Measurements from ENCODE around the gene MINDY4B. TPM values are rescaled to one million over a fixed set of nuclear protein-coding genes. Genes with fewer than 3 reads are reported as not detected.

The MINDY4B gene
- total RNA-seq (2016; rRNA removed; fragmentation: Illumina TruSeq; extraction: Trizol) = not detected in 2 replicates
- total RNA-seq (2016; cell fraction: cytosol; rRNA removed; fragmentation: Illumina TruSeq; extraction: Trizol; ENCODE audit: low read depth) = not detected in 2 replicates
- not detected in 2 replicates for total RNA-seq (2016; cell fraction: insoluble cytoplasmic fraction; rRNA removed; fragmentation: Illumina TruSeq; extraction: Trizol)
- total RNA-seq (2016; cell fraction: membrane; rRNA removed; fragmentation: Illumina TruSeq; extraction: Trizol) = not detected in 2 replicates
- total RNA-seq (2016; cell fraction: nucleus; rRNA removed; fragmentation: Illumina TruSeq; extraction: Trizol) = not detected in 2 replicates
- not detected in 2 replicates for polyA plus RNA-seq (2011; rRNA removed)
- polyA plus RNA-seq (2011; cell fraction: cytosol; rRNA removed) = not detected in 2 replicates
- not detected in 2 replicates for polyA plus RNA-seq (2011; cell fraction: nucleus; rRNA removed)
- polyA plus RNA-seq (2012) = not detected in 2 replicates
- polyA plus RNA-seq (2016; cell fraction: cytosol; fragmentation: Illumina TruSeq; extraction: Trizol; ENCODE audit: low read depth) = not detected in 2 replicates
- not detected in 2 replicates for polyA plus RNA-seq (2016; cell fraction: insoluble cytoplasmic fraction; fragmentation: Illumina TruSeq; extraction: Trizol; ENCODE audit: low read depth)
- polyA plus RNA-seq (2016; cell fraction: membrane; fragmentation: Illumina TruSeq; extraction: Trizol; ENCODE audit: low read depth) = not detected in 2 replicates
- polyA plus RNA-seq (2016; cell fraction: nucleus; fragmentation: Illumina TruSeq; extraction: Trizol; ENCODE audit: insufficient read depth, low read depth) = not detected in 2 replicates
- not detected in 2 replicates for polyA minus RNA-seq (2011; rRNA and poly(A)+ RNA removed; ENCODE audit: low replicate concordance)
- polyA minus RNA-seq (2011; cell fraction: cytosol; rRNA and poly(A)+ RNA removed) = not detected in 2 replicates
- polyA minus RNA-seq (2011; cell fraction: nucleus; rRNA and poly(A)+ RNA removed) = not detected in 2 replicates
- not detected for Bru-seq, nascent RNA
- not detected for BruChase-seq, experiment 1, labeled RNA remaining after a 6-hour chase
- not detected for BruChase-seq, experiment 2, labeled RNA remaining after a 2-hour chase
- long read RNA-seq, experiment 1 = 0 reads
- long read RNA-seq, experiment 2 = 0 reads

DNA sequence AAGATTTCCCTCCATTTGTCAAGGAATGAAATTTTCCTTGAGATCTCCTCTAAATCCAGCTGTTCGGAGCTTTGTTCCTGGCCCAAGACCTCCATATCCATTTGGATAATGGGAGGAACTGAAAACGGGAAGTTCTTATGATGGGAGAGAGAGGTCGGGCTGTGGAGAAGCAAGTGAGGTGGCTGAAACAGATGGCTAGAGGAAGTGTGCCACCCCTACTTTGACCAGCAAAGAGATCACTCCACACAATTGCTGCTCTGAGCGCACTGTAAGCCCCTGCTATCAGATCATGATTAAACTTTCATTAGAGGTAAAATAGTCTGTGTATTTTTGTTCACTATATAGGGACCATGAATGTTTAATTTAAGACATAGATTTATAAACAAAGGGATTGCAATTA lies at the start of gene MINDY4B:
Gene MINDY4B (minus strand): TSS at position 101 of the 400 bp plus-strand sequence. CDS start 0 bp downstream, at position 101.
- H2AFZ ChIP-seq (ENCODE audit: low read length) = no peak within 1 kb of the TSS
- H3K79me2 ChIP-seq (ENCODE audit: insufficient read depth, low read length) = no peaks in the 10 kb centered on the region
- DNase-seq (ENCODE audit: low spot score) = no peak
- no peaks in the 10 kb centered on the region for H3K9me3 ChIP-seq (ENCODE audit: low read length)
- peaks cover 9% of the 10 kb centered on the region; the same call in 1 of the 2 replicates for H3K4me1 ChIP-seq (ENCODE audit: insufficient read depth, low read length)
- POLR2A ChIA-PET = no interaction called here
- no peaks in the 10 kb centered on the region for H3K36me3 ChIP-seq (replicated peaks in 1 of 2; ENCODE audit: control insufficient read depth in 1 of 2, insufficient read depth in 2 of 2, low read length in 2 of 2)
- no peaks in the 10 kb centered on the region for H4K20me1 ChIP-seq (ENCODE audit: insufficient read depth, low read length)
- no peak within 1 kb of the TSS for H3K4me3 ChIP-seq (replicated peaks in 1 of 3; ENCODE audit: insufficient read depth in 1 of 3, low read depth in 2 of 3, low read length in 3 of 3)
- in situ Hi-C loops (cut with HindIII; ENCODE audit: extremely low pct_ligation_motif_present, low pct_unique_long_range_greater_than_20kb) = no loop called here
- no peak for ATAC-seq
- FAIRE-seq = no peak
- H3K27me3 ChIP-seq (ENCODE audit: control insufficient read depth in 1 of 2, insufficient read depth in 2 of 2, low read length in 2 of 2) = 0 out of 5 replicates have a peak, but pooled peaks cover 0 to 4% of the 10 kb centered on the region in 2 experiments
- no TSS peak for BruUV-seq (replicated peaks)
- TF ChIP-seq HMG20B (CRISPR knock-in tag; conservative IDR thresholded peaks at IDR 0.05) (no peak), ZNF549 (CRISPR knock-in tag; IDR thresholded peaks at IDR 0.05) (no peak)
- TF ChIP-seq, protein P1, sequence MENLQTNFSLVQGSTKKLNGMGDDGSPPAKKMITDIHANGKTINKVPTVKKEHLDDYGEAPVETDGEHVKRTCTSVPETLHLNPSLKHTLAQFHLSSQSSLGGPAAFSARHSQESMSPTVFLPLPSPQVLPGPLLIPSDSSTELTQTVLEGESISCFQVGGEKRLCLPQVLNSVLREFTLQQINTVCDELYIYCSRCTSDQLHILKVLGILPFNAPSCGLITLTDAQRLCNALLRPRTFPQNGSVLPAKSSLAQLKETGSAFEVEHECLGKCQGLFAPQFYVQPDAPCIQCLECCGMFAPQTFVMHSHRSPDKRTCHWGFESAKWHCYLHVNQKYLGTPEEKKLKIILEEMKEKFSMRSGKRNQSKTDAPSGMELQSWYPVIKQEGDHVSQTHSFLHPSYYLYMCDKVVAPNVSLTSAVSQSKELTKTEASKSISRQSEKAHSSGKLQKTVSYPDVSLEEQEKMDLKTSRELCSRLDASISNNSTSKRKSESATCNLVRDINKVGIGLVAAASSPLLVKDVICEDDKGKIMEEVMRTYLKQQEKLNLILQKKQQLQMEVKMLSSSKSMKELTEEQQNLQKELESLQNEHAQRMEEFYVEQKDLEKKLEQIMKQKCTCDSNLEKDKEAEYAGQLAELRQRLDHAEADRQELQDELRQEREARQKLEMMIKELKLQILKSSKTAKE (CRISPR knock-in tag; IDR thresholded peaks at IDR 0.05; ENCODE audit: borderline replicate concordance) = no peak
- no peak within 1 kb of the TSS for H3K9ac ChIP-seq (ENCODE audit: insufficient read depth, low read depth, low read length)
- WGBS (ENCODE audit: low lambda C conversion rate) = 19% methylated on average over 4 of the region's 4 CpGs
- intact Hi-C loops (cut with micrococcal nuclease; ENCODE audit: unreplicated experiment) = no loop called here
- CTCF ChIA-PET (ENCODE audit: low intra/inter-chr PET ratio, low total read pairs) = no interaction called here
- no peak within 1 kb of the TSS for H3K27ac ChIP-seq (ENCODE audit: extremely low read length, insufficient read depth, low read length)
- no peak within 1 kb of the TSS for H3K4me2 ChIP-seq (ENCODE audit: low read depth, low read length)
